Testis (tissue), 2 donors: Measurements from ENCODE around the gene MRPL10.

Experiments used
- CTCF ChIP-seq, 3 experiments: fragments of 450-650 bp in 2 of 3; fragments of 200-600 bp in 1 of 3; sonication (generic) in 1 of 3; IDR thresholded peaks; one replicate each; pipeline ENCODE4 v1.5.1; 2016 to 2019; ENCODE audit warnings: antibody characterized with exemption in 3 of 3, mild to moderate bottlenecking in 2 of 3, moderate library complexity in 1 of 3
- POLR2A ChIP-seq: fragments of 450-650 bp; IDR thresholded peaks from one replicate; pipeline ENCODE4 v1.6.1; 2017; ENCODE audit warnings: antibody characterized with exemption, mild to moderate bottlenecking, moderate library complexity

GRCh38 chr17:47807421-47807820, 23.9 kb downstream of the MRPL10 start:
- TF ChIP-seq CTCF (IDR thresholded peaks at IDR 0.05), result no peak
- no peak for TF ChIP-seq POLR2A
